ENCODE data around the gene SMIM5. TPM values are rescaled to one million over a fixed set of nuclear protein-coding genes. Genes with fewer than 3 reads are reported as not detected.

The SMIM5 gene
- total RNA-seq, 4 donors from 2014 or later: 0.31 to 2.0 (median 1.0) TPM

DNA sequence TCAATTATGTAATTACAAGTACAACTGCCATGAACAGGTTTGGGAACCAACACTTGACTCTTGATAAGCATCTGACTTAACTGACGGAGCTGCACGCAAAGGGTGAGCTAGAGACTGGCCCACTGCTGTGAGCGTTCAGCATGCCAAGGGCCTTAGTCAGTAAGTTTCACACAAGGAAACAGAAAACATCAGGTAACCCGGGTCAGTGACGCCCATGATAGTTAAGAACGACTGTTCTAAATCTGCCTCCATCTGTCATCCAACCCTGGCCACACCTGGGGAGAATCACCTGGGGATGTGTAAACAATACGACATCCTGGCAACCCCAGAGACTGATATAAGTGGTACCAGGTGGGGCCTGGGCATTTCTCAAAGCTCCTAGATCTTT lies 12.3 kb downstream of the SMIM5 start:
- no peak for TF ChIP-seq CTCF (IDR thresholded peaks at IDR 0.05)
- ATAC-seq (ENCODE audit: low FRiP score) (peak; percentile 63), DNase-seq (ENCODE audit: low spot score) (no peak)

GRCh38 chr17:75645889-75646637 lies 12.8 kb downstream of the SMIM5 start:
- ATAC-seq (ENCODE audit: low FRiP score) (peak; percentile 72), DNase-seq (ENCODE audit: low spot score) (no peak)
- TF ChIP-seq CTCF (IDR thresholded peaks at IDR 0.05): no peak

- no peak for TF ChIP-seq CTCF (IDR thresholded peaks at IDR 0.05)
- ATAC-seq (ENCODE audit: low FRiP score) (no peak), DNase-seq (ENCODE audit: low spot score) (no peak)
These were observed 13.4 kb downstream of the SMIM5 start for GRCh38 chr17:75646638-75646992.

- TF ChIP-seq CTCF (IDR thresholded peaks at IDR 0.05): no peak
- ATAC-seq (ENCODE audit: low FRiP score) (no peak), DNase-seq (ENCODE audit: low spot score) (no peak)
These were observed 13.8 kb downstream of the SMIM5 start for GRCh38 chr17:75647061-75647460.

DNA sequence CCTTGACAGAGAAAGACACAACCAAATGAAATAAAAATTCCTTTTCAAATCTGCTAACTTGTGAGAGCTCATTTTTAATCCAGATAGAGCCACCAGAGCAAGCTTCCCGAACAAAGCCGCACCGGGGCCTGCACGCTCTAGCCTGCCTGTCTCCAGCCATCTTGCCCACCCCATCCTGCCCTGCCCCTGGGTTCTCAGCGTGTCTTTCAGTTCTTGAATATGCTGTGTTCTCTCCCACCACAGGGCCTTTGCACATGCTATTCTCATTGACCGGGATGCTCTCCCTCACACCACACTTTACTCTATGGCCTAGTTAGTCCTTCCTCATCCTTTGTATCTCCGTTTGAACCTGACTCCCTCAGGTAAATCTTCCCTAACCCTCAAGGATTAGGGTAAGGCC lies 14.7 kb downstream of the SMIM5 start:
- TF ChIP-seq CTCF (IDR thresholded peaks at IDR 0.05): no peak
- no peak for ATAC-seq (ENCODE audit: low FRiP score)
- DNase-seq (ENCODE audit: low spot score): no peak

- TF ChIP-seq CTCF (IDR thresholded peaks at IDR 0.05): no peak
- ATAC-seq (ENCODE audit: low FRiP score): no peak
- DNase-seq (ENCODE audit: low spot score): no peak
These were observed 16.5 kb downstream of the SMIM5 start for GRCh38 chr17:75649687-75650086.

DNA sequence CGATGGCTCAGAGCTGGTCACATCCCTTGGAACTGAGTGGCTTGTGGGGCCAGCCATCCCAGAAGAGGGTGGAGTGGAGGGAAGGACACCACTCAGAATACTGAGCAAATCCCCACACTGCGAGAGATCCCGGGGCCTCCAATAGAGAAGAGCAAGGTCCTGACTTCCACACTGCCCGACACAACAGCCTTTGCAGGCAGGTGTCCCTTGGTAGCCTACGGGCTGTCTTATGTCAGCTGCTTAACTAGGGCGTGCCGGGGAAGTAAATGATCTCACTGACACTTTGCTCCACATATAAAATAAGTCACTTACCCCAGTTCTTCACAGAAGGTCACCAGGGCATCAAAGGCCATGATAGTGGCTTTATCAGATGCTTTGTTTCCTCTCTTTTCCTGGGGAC lies 17.6 kb downstream of the SMIM5 start:
- no peak for TF ChIP-seq CTCF (IDR thresholded peaks at IDR 0.05)
- DNase-seq (ENCODE audit: low spot score): no peak
- ATAC-seq (ENCODE audit: low FRiP score): no peak
